ENCODE results near the gene VCY. TPM values are rescaled to one million over a fixed set of nuclear protein-coding genes. Genes with fewer than 3 reads are reported as not detected.

VCY gene
- not detected in 2 replicates for total RNA-seq

DNA sequence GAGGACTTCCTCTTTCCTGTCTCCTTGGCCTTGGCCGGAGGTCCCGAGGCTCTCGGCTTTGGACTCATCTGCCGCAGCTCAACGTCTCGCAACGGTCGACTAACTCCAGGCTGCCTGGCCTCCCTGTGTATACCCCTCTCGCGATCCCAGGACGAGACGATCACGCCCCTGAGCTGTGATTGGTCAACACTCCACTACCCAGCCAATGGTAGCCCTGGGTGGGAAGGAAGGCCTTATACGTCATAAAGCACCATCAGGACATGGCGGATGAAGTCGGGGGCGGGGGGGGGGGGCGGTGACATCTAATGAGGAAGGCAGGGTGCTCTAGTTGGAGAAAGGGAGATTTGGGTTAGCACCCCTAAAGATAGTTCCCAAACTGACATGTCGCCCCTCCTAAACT, at the start of gene VCY:
Gene VCY, minus strand, starts transcription at position 101 of the 400 bp plus-strand sequence. Its CDS starts 33 bp downstream, at position 68.

Other genes starting within 250 kb of the VCY start
- gene VCY1B, start 69.8 kb upstream of the VCY start, total RNA-seq = not detected in 2 replicates